Measurements from ENCODE around the gene ELOB.

Gene ELOB

DNA sequence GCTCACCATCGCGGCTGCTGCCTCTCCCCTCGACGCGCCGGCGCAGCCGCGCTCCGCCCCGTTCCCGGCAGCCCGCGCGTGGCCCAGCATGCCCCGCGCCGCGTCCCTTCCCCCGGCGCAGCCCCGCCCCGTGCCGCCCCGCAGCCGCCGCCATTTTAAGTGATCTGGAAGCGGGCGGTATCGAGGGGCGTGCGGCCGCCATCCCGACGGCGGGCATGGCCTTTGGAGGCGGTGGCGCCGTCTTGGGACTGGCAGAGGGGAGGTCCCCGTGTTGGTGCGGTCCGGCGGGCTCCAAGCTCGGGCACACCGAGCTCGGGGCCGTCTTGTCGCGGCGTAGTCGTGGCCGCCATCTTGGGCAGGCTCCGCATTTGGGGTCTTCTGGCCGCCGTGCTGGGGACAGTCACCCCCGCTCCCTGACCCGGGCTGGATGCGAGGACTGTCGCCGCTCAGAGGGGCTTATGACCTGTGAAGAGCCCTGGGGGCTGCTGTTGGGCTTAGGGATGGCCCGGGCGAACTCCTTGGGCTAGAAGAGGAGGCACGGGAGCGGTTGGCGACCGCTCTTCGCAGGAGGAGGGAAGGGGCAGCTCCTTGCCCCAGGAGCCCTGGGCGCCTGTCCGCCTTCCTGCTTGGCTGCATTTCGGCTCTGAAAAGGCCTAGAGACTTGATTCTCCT is at the start of gene ELOB:
TSS of gene ELOB (minus strand) at position 50 of the 672 bp plus-strand sequence. CDS start at position 9, 41 bp downstream.
- peak; percentile 72 for DNase-seq (ENCODE audit: low read depth)

DNA sequence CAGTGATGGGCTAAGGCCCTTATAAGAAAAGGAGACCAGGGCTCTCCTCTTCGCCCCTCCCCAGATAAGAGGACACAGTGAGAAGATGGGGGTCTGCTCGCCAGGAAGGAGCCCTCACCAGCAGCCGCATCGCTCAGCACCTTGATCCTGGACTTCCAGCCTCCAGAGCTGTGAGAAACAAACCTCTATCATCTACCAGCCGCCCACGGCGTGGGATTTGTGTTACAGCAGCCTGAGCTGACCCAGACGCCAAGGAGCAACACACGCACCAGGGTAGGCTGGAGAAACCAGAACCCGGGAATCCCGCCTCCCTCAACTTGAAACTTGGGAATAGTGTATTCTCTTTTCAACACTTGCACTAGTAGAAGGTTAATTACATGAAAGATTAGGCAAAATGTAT is 48.8 kb upstream of the ELOB start:
- DNase-seq (ENCODE audit: low read depth), result no peak

DNA sequence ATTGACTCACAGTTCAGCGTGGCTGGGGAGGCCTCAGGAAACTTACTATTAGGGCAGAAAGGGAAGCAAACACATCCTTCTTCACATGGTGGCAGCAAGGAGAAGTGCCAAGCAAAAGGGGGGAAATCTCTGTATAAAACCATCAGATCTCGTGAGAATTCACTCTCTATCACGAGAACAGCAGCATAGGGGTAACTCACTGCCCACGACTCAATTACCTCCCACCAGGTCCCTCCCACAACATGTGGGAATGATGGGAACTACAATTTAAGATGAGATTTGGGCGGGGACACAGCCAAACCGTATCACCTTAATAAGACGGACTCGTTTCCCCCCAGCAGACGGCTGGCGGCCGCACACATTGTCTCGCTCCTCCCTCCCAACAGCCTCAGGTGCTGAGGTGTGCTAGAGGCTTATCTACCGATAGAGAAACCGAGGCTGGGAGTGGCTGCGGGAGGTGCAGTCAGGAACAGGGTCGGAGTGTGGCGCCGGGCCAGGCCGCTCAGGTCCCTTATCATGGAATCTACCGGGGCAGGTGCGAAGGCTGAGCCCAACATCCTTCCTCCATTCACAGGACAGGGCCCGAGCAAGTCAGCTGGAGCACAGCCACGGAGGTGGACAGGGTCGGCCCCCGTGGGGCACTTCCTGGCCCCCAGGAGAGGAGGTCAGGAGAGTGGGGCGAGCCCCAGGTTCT is 48.1 kb upstream of the ELOB start:
- DNase-seq (ENCODE audit: low read depth), result no peak

DNA sequence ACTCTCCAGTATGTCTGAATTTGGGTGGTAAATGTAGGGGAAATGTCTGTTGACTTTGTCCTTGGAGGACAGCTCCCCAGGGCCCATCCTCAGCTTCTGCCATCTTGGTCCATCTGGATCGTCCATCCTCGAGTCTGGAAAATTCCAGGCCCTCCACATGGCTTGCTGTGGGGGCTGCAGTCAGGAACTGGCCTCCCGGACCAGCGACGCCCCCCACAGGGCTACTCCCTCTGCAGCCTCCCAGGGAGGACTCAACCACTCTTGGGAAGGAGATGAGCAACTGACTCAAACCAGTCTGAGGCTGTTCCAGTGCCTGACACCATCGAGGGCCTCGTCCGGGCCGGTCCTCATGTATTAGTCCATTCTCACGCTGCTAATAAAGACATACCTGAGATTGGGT is 47.5 kb upstream of the ELOB start:
- no peak for DNase-seq (ENCODE audit: low read depth)

DNA sequence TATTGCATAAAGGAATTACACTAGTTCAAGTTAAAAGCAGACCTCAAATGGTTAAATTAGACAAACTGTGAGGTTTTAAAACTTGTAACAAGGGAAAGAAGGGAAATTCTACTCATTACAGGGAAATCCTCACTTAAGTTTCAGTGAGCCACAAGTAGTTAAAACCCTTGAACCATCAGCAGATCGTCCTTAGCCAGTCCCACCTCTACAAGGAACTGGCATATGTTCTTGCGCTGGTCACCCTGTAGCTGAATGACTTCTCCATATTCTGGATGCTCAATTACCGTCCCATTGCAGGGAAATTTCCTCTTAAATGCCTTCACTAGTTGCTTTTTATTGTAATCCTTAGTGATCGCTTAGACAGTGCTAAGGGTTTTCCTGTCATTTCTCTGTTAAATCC is 45.4 kb upstream of the ELOB start:
- DNase-seq (ENCODE audit: low read depth), result no peak

DNA sequence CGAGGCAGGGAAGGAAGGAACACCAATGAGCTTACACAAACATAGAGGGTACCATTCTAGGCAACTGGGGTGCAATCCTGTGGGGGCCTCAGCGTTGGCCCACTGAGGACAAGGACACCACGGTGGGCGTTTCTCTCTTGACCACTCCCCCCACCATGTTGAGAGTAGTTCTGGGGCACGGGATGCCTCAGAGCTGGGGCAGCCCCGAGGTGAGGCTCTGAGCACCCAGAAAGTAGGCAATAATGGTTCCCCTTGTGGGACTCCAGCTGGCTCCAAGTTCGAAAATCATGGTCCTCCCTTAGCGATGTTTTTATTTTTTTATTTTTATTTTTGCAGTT is 45.0 kb upstream of the ELOB start:
- DNase-seq (ENCODE audit: low read depth), result no peak

DNA sequence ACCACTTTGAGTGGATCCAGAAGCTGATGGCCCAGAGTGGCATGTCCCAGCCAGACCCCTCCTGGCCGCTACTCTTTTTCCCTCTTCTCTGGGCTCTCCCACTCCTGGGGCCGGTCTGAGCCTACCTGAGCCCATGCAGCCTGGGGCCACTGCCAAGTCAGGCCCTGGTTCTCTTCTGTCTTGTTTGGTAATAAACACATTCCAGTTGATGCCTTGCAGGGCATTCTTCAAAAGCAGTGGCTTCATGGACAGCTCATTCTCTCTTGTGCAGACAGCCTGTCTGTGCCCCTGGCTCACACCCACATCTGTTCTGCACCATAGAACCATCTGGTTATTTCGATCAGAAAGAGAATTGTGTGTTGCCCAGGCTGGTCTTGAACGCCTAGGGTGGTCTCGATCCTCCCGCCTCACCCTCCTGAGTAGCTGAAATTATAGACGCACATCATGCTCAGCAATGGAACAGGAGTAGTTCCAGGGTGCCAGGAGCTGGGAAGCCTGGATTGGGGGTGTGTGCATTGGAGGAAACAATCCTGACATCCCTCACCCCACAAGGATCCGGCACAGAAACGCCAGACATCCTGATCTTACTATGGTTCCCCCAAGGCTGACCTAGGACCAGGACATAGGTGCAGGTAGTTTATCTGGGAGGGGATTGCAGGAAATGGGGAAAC is 44.5 kb upstream of the ELOB start:
- DNase-seq (ENCODE audit: low read depth), result no peak

DNA sequence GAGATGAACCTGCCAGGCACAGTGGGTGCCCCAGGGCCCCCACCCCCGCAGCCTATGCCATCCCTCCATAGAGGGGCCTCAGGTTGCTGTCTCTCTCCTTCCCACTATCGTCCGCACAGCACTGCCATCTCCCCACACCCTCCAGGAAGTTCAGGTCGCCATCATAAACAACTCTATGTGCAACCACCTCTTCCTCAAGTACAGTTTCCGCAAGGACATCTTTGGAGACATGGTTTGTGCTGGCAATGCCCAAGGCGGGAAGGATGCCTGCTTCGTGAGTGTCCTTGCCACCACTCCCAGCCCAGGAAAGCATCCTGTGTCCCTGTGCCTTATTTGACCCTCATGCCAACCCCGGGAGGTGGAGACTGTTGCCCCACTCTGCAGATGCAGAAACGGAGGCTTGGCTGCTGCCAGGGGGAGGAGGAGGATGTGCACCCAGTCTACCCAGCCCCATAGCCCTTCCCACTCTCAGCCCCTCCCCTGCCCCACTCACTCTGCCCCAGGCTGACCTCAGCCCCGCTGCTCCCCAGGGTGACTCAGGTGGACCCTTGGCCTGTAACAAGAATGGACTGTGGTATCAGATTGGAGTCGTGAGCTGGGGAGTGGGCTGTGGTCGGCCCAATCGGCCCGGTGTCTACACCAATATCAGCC is 43.9 kb upstream of the ELOB start:
- no peak for DNase-seq (ENCODE audit: low read depth)

DNA sequence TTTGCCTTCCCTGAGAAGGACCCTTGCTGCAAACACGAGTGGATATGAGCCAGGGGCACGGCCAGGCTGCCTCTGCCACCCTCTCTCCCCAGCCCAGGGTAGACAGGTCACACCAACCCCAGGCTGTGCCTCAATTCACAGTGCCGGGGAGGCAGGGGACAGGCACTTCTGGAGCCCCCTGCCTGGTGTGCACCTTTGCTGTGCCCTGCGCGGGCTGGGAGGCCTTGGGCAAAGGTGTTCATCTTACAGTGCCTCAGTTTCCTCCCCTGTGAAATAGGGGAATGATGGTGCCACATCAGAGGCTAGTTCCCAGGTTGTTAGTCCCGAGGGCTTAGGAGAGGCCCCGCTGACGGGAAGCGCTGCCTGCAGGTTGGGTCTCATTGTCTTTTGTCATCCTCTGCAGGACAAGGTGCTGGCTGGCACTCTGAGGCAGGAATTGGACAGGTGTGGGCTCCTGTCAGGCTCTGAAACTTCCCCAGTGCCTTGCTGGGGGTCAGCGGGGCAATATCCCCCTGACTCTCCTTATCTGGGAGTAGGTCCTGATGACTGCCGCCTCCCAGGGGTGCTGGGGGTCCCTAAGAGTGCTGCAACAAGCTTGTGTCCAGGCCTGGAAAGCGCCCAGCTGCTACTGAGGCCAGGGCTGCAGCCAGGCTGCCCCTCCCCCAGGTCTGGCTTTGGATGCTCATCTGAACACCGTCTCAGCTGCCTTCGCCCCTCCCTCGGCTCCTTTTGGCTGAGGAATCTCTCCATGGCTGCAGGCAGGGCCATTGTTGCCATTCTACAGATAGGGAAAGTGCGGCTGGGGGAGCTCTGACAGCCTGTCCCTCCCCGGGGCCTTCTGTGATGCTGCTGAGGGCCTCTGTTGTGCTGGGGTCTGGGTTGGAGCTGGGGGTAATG is 43.1 kb upstream of the ELOB start:
- DNase-seq (ENCODE audit: low read depth), result no peak

DNA sequence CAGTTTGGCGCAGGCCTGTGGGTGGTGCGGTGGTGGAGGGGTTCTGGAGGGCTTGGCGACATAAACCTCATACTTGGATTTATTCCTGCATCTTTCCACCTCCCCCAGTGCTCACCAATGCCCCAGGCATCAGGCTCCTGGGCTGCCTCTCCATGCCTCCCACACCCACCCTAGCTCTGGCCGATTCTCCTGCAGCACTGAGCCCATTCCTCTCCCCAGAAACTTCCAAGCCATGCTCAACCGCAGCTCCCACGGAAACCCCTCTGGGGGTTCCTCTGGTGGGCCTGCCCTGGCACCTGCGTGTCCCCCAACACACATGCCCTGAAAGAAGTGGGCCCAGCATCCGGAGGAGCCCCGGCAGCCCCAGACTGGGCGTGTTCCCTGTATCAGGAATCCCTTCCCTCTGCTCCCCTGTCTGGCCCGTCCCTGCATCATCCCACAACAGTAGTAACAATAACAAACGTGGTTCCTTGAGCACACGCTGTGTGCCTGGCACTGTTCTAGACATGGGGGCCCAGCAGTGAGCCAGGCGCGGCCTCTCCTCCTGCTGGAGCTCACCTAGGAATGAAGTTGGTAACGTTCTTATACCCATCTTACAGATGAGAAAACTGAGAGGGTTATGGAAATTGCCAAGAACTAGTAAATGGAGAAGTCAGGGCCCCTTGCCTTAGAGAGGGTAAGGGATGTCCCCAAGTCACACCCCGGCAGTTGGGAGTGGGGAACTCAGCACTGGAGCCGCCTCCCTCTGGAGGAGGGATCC is 42.3 kb upstream of the ELOB start:
- no peak for DNase-seq (ENCODE audit: low read depth)

DNA sequence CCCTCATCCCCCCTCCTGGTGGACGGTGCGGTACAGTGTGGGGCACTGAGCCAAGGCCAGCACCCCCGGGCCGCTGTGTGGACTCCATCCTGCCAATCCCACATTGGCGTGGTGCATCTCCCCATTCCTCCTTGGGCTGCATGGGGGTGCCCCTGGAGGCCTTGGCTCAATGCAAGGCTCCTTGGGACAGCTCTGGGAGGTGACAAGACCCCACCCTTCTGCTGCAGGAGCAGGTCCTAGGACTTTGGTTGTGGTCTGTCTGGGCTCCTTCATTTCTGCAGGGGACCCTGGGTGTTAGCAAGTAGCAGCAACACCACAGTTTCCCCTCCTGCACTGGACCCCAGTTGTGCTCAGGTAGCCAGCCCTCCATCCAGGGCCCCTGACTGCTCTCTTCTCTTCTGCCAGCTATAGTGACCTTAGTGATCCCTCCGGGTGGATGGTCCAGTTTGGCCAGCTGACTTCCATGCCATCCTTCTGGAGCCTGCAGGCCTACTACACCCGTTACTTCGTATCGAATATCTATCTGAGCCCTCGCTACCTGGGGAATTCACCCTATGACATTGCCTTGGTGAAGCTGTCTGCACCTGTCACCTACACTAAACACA is 41.3 kb upstream of the ELOB start:
- no peak for DNase-seq (ENCODE audit: low read depth)

DNA sequence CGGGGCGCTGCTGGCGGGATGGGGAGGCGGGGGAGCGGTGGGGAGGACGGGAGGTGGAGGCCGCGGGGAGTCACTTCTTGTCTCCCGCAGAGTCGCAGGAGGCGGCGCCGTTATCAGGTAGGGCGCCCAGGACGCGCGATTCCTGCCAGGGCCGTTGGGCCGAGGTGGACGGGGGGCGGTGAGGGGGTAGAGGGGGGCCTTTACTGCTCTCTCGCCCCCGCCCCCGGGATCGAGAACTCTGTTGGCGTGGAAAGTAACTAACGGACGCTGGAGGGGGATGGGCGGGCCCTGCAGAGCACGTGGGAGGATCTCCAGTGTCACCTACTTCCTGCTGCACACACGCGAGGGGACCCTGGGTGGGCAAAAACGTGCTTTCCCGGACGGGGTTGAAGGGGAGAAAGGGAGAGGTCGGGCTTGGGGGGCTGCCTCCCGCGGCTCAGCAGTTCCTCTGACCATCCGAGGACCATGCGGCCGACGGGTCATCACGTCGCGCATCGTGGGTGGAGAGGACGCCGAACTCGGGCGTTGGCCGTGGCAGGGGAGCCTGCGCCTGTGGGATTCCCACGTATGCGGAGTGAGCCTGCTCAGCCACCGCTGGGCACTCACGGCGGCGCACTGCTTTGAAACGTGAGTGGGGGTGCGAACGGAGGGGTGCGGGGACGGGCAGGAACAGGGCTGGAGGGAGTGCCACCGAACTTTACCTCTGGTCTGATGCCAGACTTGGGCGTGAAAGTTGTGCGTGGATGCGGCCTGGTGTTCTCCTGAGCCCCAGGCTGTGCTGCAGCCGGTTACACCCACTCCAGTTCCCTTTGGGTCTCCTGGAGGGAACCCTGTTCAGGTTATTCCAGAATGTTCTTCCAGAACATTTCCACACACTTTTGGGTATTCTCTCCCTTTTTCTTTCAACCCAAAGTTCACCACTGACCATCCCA is 40.5 kb upstream of the ELOB start:
- no peak for DNase-seq (ENCODE audit: low read depth)

DNA sequence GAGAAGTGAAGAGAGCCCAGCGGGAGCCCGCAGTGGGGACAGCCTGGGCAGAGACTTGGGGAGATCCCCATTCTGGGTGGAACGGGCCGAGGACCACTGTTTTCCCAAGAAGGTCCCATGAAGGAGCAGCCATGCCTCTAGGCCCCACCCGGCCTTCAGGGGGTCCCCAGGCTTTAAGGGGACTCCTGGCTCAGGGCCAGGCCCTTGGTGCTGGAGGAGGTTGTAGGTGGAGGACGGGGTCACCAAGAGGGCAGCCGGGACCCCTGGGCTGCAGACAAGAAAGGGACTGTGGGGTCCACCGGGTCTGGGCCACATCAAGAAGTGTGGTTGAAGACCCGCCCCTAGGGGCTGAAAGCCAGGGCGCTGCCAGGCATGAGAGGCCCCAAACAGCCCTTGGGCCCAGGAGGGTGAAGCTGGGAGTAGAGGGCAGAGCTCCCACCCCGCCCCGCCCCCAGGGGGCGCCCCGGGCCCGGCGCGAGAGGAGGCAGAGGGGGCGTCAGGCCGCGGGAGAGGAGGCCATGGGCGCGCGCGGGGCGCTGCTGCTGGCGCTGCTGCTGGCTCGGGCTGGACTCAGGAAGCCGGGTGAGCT is 39.8 kb upstream of the ELOB start, which contains the start of gene PRSS21:
TSS of gene PRSS21 (plus strand) at position 487 of the 589 bp plus-strand sequence. CDS start at position 519, 32 bp downstream.
- DNase-seq (ENCODE audit: low read depth), result no peak

DNA sequence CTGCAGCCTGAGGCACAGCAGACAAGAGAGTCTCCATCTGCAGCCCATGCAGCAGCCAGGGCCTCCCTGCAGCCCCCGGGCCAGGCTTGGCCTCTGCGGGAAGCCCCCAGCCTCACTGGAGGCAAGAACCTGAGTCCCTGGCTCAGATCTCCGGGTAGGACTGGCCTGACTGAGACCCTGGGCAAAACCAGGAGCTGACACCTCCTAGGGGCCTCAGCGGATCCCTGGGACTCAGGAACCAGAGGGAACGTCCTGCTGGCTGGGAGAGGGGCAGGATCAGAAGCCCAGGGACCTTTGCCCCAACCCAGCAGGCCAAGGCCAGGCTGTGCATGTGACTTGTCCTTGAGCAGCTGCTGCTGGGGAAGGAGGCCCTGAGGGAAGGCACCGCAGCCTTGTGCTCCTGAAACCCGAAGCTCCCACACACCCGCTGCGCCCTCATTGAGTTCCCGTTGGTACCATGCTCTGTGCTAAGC is 38.3 kb upstream of the ELOB start:
- no peak for DNase-seq (ENCODE audit: low read depth)

DNA sequence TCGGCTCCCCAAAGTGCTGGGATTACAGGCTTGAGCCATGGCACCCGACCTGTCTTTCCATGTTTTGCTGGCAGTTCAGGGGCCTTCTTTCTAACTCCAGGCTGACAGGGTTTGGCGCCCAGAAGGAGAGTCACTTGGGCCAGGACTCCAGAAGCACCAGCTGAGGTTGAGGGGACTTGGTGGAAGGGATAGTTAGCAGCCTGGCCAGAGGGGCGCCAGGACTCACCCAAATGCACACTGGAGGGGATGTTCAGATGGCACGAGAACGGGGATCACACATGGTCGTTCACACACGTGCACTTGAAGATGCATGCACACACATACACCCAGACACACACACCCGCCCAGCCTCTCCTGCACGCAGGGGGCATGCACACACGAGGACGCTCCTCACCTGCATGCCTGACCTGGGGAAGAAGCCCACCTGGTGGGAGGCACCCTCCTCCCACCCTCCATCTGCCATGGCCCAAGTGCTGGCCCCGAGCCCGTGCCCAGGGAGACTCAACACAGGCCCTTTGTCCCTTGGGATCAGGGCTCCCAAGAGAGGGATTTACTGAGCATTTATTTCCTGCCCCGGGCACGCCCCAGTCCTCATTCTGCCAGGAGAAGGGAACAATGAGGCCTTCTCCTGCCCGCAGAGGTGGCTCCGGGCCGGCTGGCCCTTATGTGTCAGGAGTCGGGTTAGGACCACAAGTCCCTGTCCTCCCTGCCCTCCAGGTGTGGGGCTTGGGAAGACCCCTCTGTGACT is 37.6 kb upstream of the ELOB start:
- no peak for DNase-seq (ENCODE audit: low read depth)

DNA sequence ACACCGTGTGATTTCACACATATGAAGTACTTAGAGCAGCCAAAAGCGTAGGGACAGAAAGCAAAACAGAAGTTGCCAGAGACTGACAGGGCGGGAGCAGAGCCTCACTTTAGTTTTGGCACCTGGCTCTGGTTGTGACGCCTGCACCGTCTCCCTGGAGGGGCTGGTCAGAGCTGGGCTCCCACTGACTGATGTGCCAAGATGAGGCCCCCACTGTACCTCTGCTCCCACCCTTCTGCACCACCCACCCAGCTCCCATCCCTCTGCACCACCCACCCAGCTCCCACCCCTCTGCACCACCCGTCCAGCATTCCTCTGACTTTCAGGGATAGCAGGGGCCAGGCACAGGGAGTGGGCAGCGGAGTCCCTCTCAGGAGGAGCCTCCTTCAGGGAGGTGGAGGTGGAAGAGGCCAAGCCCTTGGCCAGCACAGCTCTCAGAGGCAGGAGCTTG is 36.7 kb upstream of the ELOB start:
- no peak for DNase-seq (ENCODE audit: low read depth)

DNA sequence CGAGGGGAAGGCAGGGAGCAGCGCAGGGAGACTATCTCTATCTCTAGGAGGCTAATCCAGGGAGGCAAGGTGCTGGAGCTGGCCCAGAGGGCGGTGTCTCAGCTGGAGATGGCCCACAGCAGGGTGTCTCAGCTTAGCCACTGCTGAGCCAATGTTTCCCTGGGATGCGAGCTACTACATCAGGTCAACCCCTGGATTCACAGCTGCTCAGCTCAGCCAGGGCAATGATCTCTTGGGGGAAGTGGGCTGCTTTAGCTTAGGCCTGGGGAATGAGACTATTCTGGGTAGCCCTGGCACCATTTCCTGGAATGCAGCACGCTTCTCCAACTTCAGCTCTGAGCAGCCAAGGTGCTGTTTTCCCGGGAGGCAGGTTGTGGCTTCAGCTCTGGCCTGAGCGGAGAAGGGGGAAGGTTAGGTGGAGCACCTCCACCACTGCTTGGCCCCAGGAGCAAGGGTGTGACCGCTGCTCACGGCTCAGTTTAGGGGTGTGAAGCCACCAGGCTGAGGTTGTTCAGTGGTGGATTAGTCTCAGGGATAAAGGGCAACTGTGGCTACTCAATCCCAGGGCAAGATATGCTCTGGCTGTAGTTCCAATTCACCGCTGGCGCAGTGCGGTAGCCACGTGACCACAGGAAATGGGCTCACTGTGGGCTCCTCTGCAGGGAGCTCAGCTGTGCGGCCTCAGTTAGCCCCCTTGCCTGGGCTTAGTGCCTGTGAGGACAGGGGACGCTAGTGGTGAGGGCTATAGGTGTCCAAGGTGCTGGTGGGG is 34.8 kb upstream of the ELOB start:
- DNase-seq (ENCODE audit: low read depth), result no peak

All from stimulated activated CD8-positive, alpha-beta memory T cell treated with anti-CD3 and anti-CD28 coated beads, Interleukin-15, amount 100 ng/mL, for 1 hour (primary cell).